KOPT-K1 (cell line): Measurements from ENCODE around the gene GHR.

Experiments used
- H3K27ac ChIP-seq: fragments of 200-600 bp; sonication (generic); 2 replicates; pipeline ENCODE4 v1.5.1; 2016; ENCODE audit warnings: antibody characterized with exemption, mild to moderate bottlenecking, low read depth, low read length; ENCODE audit not compliant: poor library complexity, severe bottlenecking
- H3K36me3 ChIP-seq: fragments of 200-600 bp; sonication (generic); 2 replicates; pipeline ENCODE4 v1.5.1; 2017; ENCODE audit warnings: antibody characterized with exemption, mild to moderate bottlenecking, low read length, moderate library complexity; ENCODE audit not compliant: insufficient read depth
- H3K9me3 ChIP-seq: fragments of 200-600 bp; sonication (generic); 2 replicates; pipeline ENCODE4 v1.5.1; 2017; ENCODE audit warnings: antibody characterized with exemption, low read length, mild to moderate bottlenecking; ENCODE audit not compliant: insufficient read depth, poor library complexity, severe bottlenecking

Gene GHR

GRCh38 chr5:42426016-42426415, 2.8 kb downstream of the GHR start:
- Histone ChIP-seq H3K36me3 (no peaks in the 10 kb centered on the region), H3K9me3 (no peaks in the 10 kb centered on the region), H3K27ac (no peak overlapping the region)

- no peak overlapping the region for H3K27ac ChIP-seq
- no peaks in the 10 kb centered on the region for H3K9me3 ChIP-seq
- H3K36me3 ChIP-seq = no peaks in the 10 kb centered on the region
These were observed 6.5 kb downstream of the GHR start for GRCh38 chr5:42429694-42430093.

- Histone ChIP-seq H3K27ac (no peak overlapping the region), H3K9me3 (no peaks in the 10 kb centered on the region), H3K36me3 (no peaks in the 10 kb centered on the region)
These were observed 10.9 kb downstream of the GHR start for GRCh38 chr5:42434047-42434724.

- no peaks in the 10 kb centered on the region for H3K9me3 ChIP-seq
- no peak overlapping the region for H3K27ac ChIP-seq
- H3K36me3 ChIP-seq = no peaks in the 10 kb centered on the region
These were observed 12.8 kb downstream of the GHR start for GRCh38 chr5:42436051-42436450.

- H3K36me3 ChIP-seq = no peaks in the 10 kb centered on the region
- H3K27ac ChIP-seq = no peak overlapping the region
These were observed 31.2 kb downstream of the GHR start for GRCh38 chr5:42454216-42454995.

GRCh38 chr5:42461033-42461432, 37.8 kb downstream of the GHR start:
- Histone ChIP-seq H3K36me3 (no peaks in the 10 kb centered on the region), H3K27ac (no peak overlapping the region), H3K9me3 (no peaks in the 10 kb centered on the region)

More at GRCh38 chr5:42454216-42454995, 31.2 kb downstream of the GHR start:
- H3K9me3 ChIP-seq = no peaks in the 10 kb centered on the region

- Histone ChIP-seq H3K36me3 (no peaks in the 10 kb centered on the region), H3K9me3 (no peaks in the 10 kb centered on the region), H3K27ac (no peak overlapping the region)
These were observed 38.3 kb downstream of the GHR start for GRCh38 chr5:42461507-42461906.

GRCh38 chr5:42462083-42462482, 38.8 kb downstream of the GHR start:
- no peaks in the 10 kb centered on the region for H3K36me3 ChIP-seq
- no peaks in the 10 kb centered on the region for H3K9me3 ChIP-seq
- no peak overlapping the region for H3K27ac ChIP-seq

- H3K27ac ChIP-seq = no peak overlapping the region
- H3K9me3 ChIP-seq = no peaks in the 10 kb centered on the region
- no peaks in the 10 kb centered on the region for H3K36me3 ChIP-seq
These were observed 44.3 kb downstream of the GHR start for GRCh38 chr5:42467572-42467971.

GRCh38 chr5:42467981-42468524, 44.8 kb downstream of the GHR start:
- no peaks in the 10 kb centered on the region for H3K9me3 ChIP-seq

GRCh38 chr5:42483472-42484154, 60.4 kb downstream of the GHR start:
- no peaks in the 10 kb centered on the region for H3K36me3 ChIP-seq
- H3K27ac ChIP-seq = no peak overlapping the region
- no peaks in the 10 kb centered on the region for H3K9me3 ChIP-seq

More at GRCh38 chr5:42467981-42468524, 44.8 kb downstream of the GHR start:
- H3K36me3 ChIP-seq = no peaks in the 10 kb centered on the region
- no peak overlapping the region for H3K27ac ChIP-seq

GRCh38 chr5:42487077-42487476, 63.8 kb downstream of the GHR start:
- Histone ChIP-seq H3K36me3 (no peaks in the 10 kb centered on the region), H3K9me3 (no peaks in the 10 kb centered on the region), H3K27ac (no peak overlapping the region)

GRCh38 chr5:42487821-42488220, 64.6 kb downstream of the GHR start:
- Histone ChIP-seq H3K9me3 (no peaks in the 10 kb centered on the region), H3K27ac (no peak overlapping the region), H3K36me3 (no peaks in the 10 kb centered on the region)

GRCh38 chr5:42490831-42491230, 67.6 kb downstream of the GHR start:
- H3K27ac ChIP-seq = no peak overlapping the region
- no peaks in the 10 kb centered on the region for H3K36me3 ChIP-seq
- H3K9me3 ChIP-seq = no peaks in the 10 kb centered on the region

- no peak overlapping the region for H3K27ac ChIP-seq
- H3K9me3 ChIP-seq = no peaks in the 10 kb centered on the region
- no peaks in the 10 kb centered on the region for H3K36me3 ChIP-seq
These were observed 68.5 kb downstream of the GHR start for GRCh38 chr5:42491699-42492098.
